Superior temporal gyrus (tissue), 1 donor: Measurements from ENCODE around the gene LYPD3.

Source experiments
- DNase-seq: peaks from one replicate; pipeline ENCODE4 v3.0.0-alpha.2; 2016; ENCODE audit errors: extremely low spot score

Gene LYPD3

GRCh38 chr19:43433358-43433673, 32.1 kb downstream of the LYPD3 start:
- no peak for DNase-seq

- no peak for DNase-seq
These were observed 34.4 kb downstream of the LYPD3 start for GRCh38 chr19:43430976-43431375.

GRCh38 chr19:43430142-43430710, 35.2 kb downstream of the LYPD3 start:
- no peak for DNase-seq

- DNase-seq = no peak
These were observed 36.0 kb downstream of the LYPD3 start for GRCh38 chr19:43429395-43429794.

- DNase-seq = peak; percentile 15
These were observed 39.6 kb downstream of the LYPD3 start for GRCh38 chr19:43425567-43426392.

GRCh38 chr19:43423779-43424178, 41.6 kb downstream of the LYPD3 start:
- no peak for DNase-seq

- DNase-seq = no peak
These were observed 42.7 kb downstream of the LYPD3 start for GRCh38 chr19:43422689-43423066.

- DNase-seq = no peak
These were observed 43.3 kb downstream of the LYPD3 start for GRCh38 chr19:43422000-43422688.

GRCh38 chr19:43420954-43421353, 44.5 kb downstream of the LYPD3 start:
- no peak for DNase-seq

- DNase-seq = no peak
These were observed 48.3 kb downstream of the LYPD3 start for GRCh38 chr19:43416951-43417623.

- DNase-seq = no peak
These were observed 50.9 kb downstream of the LYPD3 start, which contains the start of gene TEX101 for GRCh38 chr19:43414554-43414953. TSS of gene TEX101 (plus strand) at chr19:43414890. CDS start at chr19:43415920, 1,030 bp downstream.

GRCh38 chr19:43412441-43412840, 53.0 kb downstream of the LYPD3 start:
- no peak for DNase-seq
